ENCODE measurements around the gene C4orf50. TPM values are rescaled to one million over a fixed set of nuclear protein-coding genes. Genes with fewer than 3 reads are reported as not detected.

Gene C4orf50
- total RNA-seq, 1 experiment from 2014 or later = 0.17 TPM

- peaks cover 16% of the 10 kb centered on the region for H3K23me2 ChIP-seq (ENCODE audit: insufficient read length, low read depth, low read length, poor library complexity, severe bottlenecking)
- H4K91ac ChIP-seq (ENCODE audit: insufficient read length, low read depth, low read length) = no peak overlapping the region
- H3K27ac ChIP-seq (ENCODE audit: insufficient read length, low read depth, low read length) = no peak overlapping the region
- H3K9me3 ChIP-seq (ENCODE audit: control insufficient read depth, low read depth, low read length) = no peaks in the 10 kb centered on the region
- no peak overlapping the region for H4K8ac ChIP-seq (replicated peaks; ENCODE audit: insufficient read length, low read depth, low read length)
- no peak for DNase-seq
- H3K4me2 ChIP-seq (ENCODE audit: insufficient read depth, insufficient read length, low read length) = peak overlapping the region; percentile 49
- no peak overlapping the region for H3K23ac ChIP-seq (ENCODE audit: insufficient read length, low read depth, low read length)
- H3K79me1 ChIP-seq (ENCODE audit: insufficient read depth, low read depth, low read length, poor library complexity, severe bottlenecking) = peaks cover 7% of the 10 kb centered on the region
- H2BK5ac ChIP-seq (ENCODE audit: insufficient read length, low read length) = no peak overlapping the region
- no peak overlapping the region for H3K4ac ChIP-seq (ENCODE audit: low read depth, low read length)
- peaks cover 9% of the 10 kb centered on the region; the same call in 1 of the 2 replicates for H3K27me3 ChIP-seq (ENCODE audit: insufficient read depth, low read length)
- TF ChIP-seq, protein P1, sequence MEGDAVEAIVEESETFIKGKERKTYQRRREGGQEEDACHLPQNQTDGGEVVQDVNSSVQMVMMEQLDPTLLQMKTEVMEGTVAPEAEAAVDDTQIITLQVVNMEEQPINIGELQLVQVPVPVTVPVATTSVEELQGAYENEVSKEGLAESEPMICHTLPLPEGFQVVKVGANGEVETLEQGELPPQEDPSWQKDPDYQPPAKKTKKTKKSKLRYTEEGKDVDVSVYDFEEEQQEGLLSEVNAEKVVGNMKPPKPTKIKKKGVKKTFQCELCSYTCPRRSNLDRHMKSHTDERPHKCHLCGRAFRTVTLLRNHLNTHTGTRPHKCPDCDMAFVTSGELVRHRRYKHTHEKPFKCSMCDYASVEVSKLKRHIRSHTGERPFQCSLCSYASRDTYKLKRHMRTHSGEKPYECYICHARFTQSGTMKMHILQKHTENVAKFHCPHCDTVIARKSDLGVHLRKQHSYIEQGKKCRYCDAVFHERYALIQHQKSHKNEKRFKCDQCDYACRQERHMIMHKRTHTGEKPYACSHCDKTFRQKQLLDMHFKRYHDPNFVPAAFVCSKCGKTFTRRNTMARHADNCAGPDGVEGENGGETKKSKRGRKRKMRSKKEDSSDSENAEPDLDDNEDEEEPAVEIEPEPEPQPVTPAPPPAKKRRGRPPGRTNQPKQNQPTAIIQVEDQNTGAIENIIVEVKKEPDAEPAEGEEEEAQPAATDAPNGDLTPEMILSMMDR (conservative IDR thresholded peaks at IDR 0.05) = 0 out of 3 replicates have a peak, but pooled peaks have one; percentile 14
- no peak overlapping the region for H2AK5ac ChIP-seq (ENCODE audit: insufficient read length, low read length)
- H3K14ac ChIP-seq (ENCODE audit: insufficient read depth, low read length) = no peak overlapping the region
- no CpG with 5 or more reads among the region's 8 CpGs for WGBS (ENCODE audit: extremely low coverage, insufficient read length, low lambda C conversion rate)
- no peak overlapping the region for H3K18ac ChIP-seq (ENCODE audit: insufficient read length, low read depth, low read length)
- peaks cover 46 to 53% of the 10 kb centered on the region in 2 experiments for H3K4me1 Mint-ChIP-seq
- no peak overlapping the region for H3K27ac Mint-ChIP-seq
- H4K5ac ChIP-seq (ENCODE audit: insufficient read length, low read depth, low read length) = no peak overlapping the region
- no peak overlapping the region for H2BK120ac ChIP-seq (ENCODE audit: low read depth, low read length, poor library complexity, severe bottlenecking)
- H2BK15ac ChIP-seq (ENCODE audit: low read depth, low read length) = no peak overlapping the region
- H3K4me1 ChIP-seq (ENCODE audit: insufficient read depth, low read length) = peaks cover 9% of the 10 kb centered on the region
- no peak overlapping the region for H2BK20ac ChIP-seq (ENCODE audit: low read depth, low read length, poor library complexity, severe bottlenecking)
- peaks cover 35% of the 10 kb centered on the region for H3K79me2 ChIP-seq (ENCODE audit: insufficient read depth, low read length)
- no peak overlapping the region for H2AFZ ChIP-seq (ENCODE audit: low read length)
- no peak overlapping the region for H3K56ac ChIP-seq (ENCODE audit: insufficient read length, low read depth, low read length)
- peak overlapping the region; percentile 9 for H3K9ac ChIP-seq (ENCODE audit: extremely low read depth, insufficient read length, low read length)
- H2BK12ac ChIP-seq (ENCODE audit: insufficient read length, low read depth, low read length) = no peak overlapping the region
- no peak overlapping the region for H3T11ph ChIP-seq (ENCODE audit: low read length)
- H3K27me3 Mint-ChIP-seq (ENCODE audit: low read depth) = peaks cover 33% of the 10 kb centered on the region
- peak overlapping the region; percentile 81 to 87 for H3K4me3 Mint-ChIP-seq
- H4K20me1 ChIP-seq (ENCODE audit: control insufficient read depth, insufficient read depth, insufficient read length) = no peaks in the 10 kb centered on the region
- peaks cover 0 to 3% (median 0%) of the 10 kb centered on the region in 3 experiments; a peak in 1 of 7 replicates for H3K36me3 Mint-ChIP-seq (ENCODE audit: insufficient read depth in 1 of 3, low read depth in 3 of 3)
- peaks cover 0 to 8% of the 10 kb centered on the region in 2 experiments; a peak in 1 of 5 replicates for H3K9me3 Mint-ChIP-seq
Measured at GRCh38 chr4:5887011-5887360, 131.2 kb downstream of the C4orf50 start.

All from H9 (cell line).